Esophagus muscularis mucosa (tissue), 4 donors: Measurements from ENCODE around the gene NINJ2. TPM values are rescaled to one million over a fixed set of nuclear protein-coding genes. Genes with fewer than 3 reads are reported as not detected.

Experiments used
- DNase-seq: peaks from one replicate; pipeline ENCODE4 v3.0.0-alpha.2; 2017; ENCODE audit errors: extremely low spot score
- H3K27ac ChIP-seq, 4 donors: fragments of 200-600 bp; sonication (generic); replicated peaks in 1 of 4; 1 replicate in 3 of 4; 2 replicates in 1 of 4; pipeline ENCODE4 v1.5.1; 2016 to 2019; ENCODE audit warnings: mild to moderate bottlenecking in 1 of 4
- H3K27me3 ChIP-seq, 4 donors: fragments of 200-600 bp; sonication (generic); one replicate each; pipeline versions ENCODE4 v1.5.1 to v1.6.0; 2016 to 2019
- H3K36me3 ChIP-seq, 4 donors: fragments of 200-600 bp; sonication (generic); one replicate each; pipeline ENCODE4 v1.5.1; 2016 to 2019
- H3K4me1 ChIP-seq, 4 donors: fragments of 200-600 bp; sonication (generic); one replicate each; pipeline ENCODE4 v1.5.1; 2016 to 2019
- H3K4me3 ChIP-seq, 4 donors: fragments of 200-600 bp; sonication (generic); 1 replicate in 2 of 4; 2 replicates in 2 of 4; pipeline ENCODE4 v1.5.1; 2016 to 2019; ENCODE audit warnings: mild to moderate bottlenecking in 4 of 4, moderate library complexity in 1 of 4
- H3K9me3 ChIP-seq, 4 donors: fragments of 200-600 bp; sonication (generic); 1 replicate in 3 of 4; 2 replicates in 1 of 4; pipeline ENCODE4 v1.5.1; 2016 to 2019
- CTCF ChIP-seq, 3 experiments: fragments of 200-600 bp in 2 of 3; fragments of 450-650 bp in 1 of 3; sonication (generic) in 2 of 3; IDR thresholded peaks; one replicate each; pipeline ENCODE4 v1.5.1; 2017 to 2019; ENCODE audit warnings: antibody characterized with exemption in 3 of 3, mild to moderate bottlenecking in 2 of 3, moderate library complexity in 1 of 3
- EP300 ChIP-seq: sonication (generic); formaldehyde crosslinking; IDR thresholded peaks from one replicate; pipeline ENCODE4 v1.6.1; 2017; ENCODE audit warnings: antibody characterized with exemption
- POLR2A ChIP-seq: fragments of 450-650 bp; IDR thresholded peaks from one replicate; pipeline ENCODE4 v1.6.1; 2017; ENCODE audit warnings: antibody characterized with exemption, moderate library complexity, mild to moderate bottlenecking, low read depth
- POLR2AphosphoS5 ChIP-seq, 2 donors: sonication (generic); formaldehyde crosslinking; IDR thresholded peaks; one replicate each; pipeline ENCODE4 v1.6.1; 2017; ENCODE audit warnings: antibody characterized with exemption in 2 of 2
- WGBS: methylation state at CpG from one replicate; pipeline ENCODE4 v1.1.5; 2018; 5-methylcytosine and 5-hydroxymethylcytosine counted together
- intact Hi-C: fragments of 100-400 bp; cut with DNase I; formaldehyde crosslinking; loops from one replicate; pipeline ENCODE4 v1.15.1; 2023
- total RNA-seq, 4 donors: library from RNA; depleted of rRNA; stranded (reverse); fragments of >200 nt; gene quantifications; one replicate each; pipeline versions ENCODE4 v1.1.0 to v1.2.1, GENCODE V29; 2016

NINJ2 gene
- total RNA-seq, 4 donors from 2014 or later: 2.9 to 11.1 (median 7.1) TPM

GRCh38 chr12:673849-674248 lies 10.6 kb upstream of the NINJ2 start:
- DNase-seq: no peak
- Histone ChIP-seq H3K36me3 (no peaks in the 10 kb centered on the region), H3K4me3 (no peak overlapping the region), H3K4me1 (peaks cover 0 to 3% (median 0%) of the 10 kb centered on the region in 4 donors), H3K27me3 (no peaks in the 10 kb centered on the region), H3K27ac (no peak overlapping the region), H3K9me3 (no peaks in the 10 kb centered on the region)
- 77% methylated on average over 3 of the region's 3 CpGs for WGBS
- intact Hi-C loops: no loop called here
- no peak for TF ChIP-seq POLR2AphosphoS5 (IDR thresholded peaks at IDR 0.05)
- no peak for TF ChIP-seq CTCF (IDR thresholded peaks at IDR 0.05)
- no peak for TF ChIP-seq POLR2A
- no peak for TF ChIP-seq EP300

DNA sequence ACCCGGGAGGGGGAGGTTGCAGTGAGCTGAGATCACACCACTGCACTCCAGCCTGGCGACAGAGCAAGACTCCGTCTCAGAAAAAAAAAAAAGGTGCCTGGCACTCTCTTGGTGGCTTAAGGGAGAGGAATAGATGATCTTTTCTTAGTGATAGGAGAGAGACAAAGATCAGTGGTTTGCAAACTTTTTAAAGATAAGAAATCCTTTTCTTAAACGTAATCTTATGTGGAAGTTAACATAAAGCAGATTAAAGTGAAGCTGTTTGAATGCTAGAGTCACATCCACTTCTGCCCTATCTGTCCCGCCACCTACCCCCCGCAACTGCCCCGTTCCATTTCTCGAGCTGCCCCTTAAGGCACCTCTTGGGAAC lies 6.3 kb upstream of the NINJ2 start:
- H3K27ac ChIP-seq: no peak overlapping the region
- H3K36me3 ChIP-seq: no peaks in the 10 kb centered on the region
- H3K9me3 ChIP-seq: no peaks in the 10 kb centered on the region
- intact Hi-C loops: no loop called here
- H3K27me3 ChIP-seq: no peaks in the 10 kb centered on the region
- no peak for TF ChIP-seq EP300
- DNase-seq: no peak
- WGBS: 92% methylated on average over 8 of the region's 8 CpGs
- H3K4me3 ChIP-seq: no peak overlapping the region
- peaks cover 0 to 4% (median 0%) of the 10 kb centered on the region in 4 donors for H3K4me1 ChIP-seq

GRCh38 chr12:668090-668481 lies 4.8 kb upstream of the NINJ2 start:
- Histone ChIP-seq H3K27me3 (no peaks in the 10 kb centered on the region), H3K4me1 (peaks cover 3 to 13% (median 6%) of the 10 kb centered on the region in 4 donors), H3K36me3 (no peaks in the 10 kb centered on the region), H3K4me3 (no peak overlapping the region), H3K27ac (no peak overlapping the region), H3K9me3 (no peaks in the 10 kb centered on the region)
- DNase-seq: no peak
- TF ChIP-seq POLR2AphosphoS5 (IDR thresholded peaks at IDR 0.05) (no peak), CTCF (IDR thresholded peaks at IDR 0.05) (no peak), EP300 (no peak), POLR2A (no peak)
- intact Hi-C loops: no loop called here
- WGBS: 90% methylated on average over 1 of the region's 1 CpG

- TF ChIP-seq EP300: no peak
- no peak for TF ChIP-seq POLR2AphosphoS5 (IDR thresholded peaks at IDR 0.05)
- no peak for TF ChIP-seq CTCF (IDR thresholded peaks at IDR 0.05)
- TF ChIP-seq POLR2A: no peak
- Histone ChIP-seq H3K27me3 (no peaks in the 10 kb centered on the region), H3K9me3 (no peaks in the 10 kb centered on the region), H3K36me3 (no peaks in the 10 kb centered on the region), H3K4me1 (peaks cover 15 to 26% (median 18%) of the 10 kb centered on the region in 4 donors), H3K27ac (no peak overlapping the region), H3K4me3 (no peak overlapping the region)
- intact Hi-C loops: no loop called here
- WGBS: 77% methylated on average over 7 of the region's 7 CpGs
- DNase-seq: no peak
These were observed 3.6 kb upstream of the NINJ2 start for GRCh38 chr12:666766-667308.

DNA sequence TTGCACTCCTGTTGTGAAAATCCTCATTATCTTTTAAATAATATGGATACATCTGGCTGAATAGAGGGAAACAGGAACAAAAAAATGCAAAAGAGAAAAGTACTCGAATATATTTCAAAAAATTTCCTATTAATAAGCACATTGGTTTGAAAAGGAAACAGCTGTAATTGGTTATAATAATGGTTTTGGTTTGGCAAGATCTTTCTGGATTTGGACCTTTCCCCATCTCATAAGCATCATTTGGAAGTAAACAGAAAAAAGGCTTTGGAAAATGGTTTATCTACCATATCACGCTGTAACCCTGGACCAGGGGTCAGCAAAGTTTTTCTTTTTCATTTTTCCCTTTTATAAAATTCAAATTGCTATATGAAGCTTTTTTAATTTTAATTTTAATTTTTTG lies 2.8 kb upstream of the NINJ2 start:
- Histone ChIP-seq H3K27ac (no peak overlapping the region), H3K36me3 (no peaks in the 10 kb centered on the region), H3K4me3 (no peak overlapping the region), H3K4me1 (peaks cover 16 to 28% (median 19%) of the 10 kb centered on the region in 4 donors), H3K27me3 (no peaks in the 10 kb centered on the region), H3K9me3 (no peaks in the 10 kb centered on the region)
- no peak for DNase-seq
- WGBS: 67% methylated on average over 2 of the region's 2 CpGs
- no peak for TF ChIP-seq POLR2A
- no peak for TF ChIP-seq EP300
- TF ChIP-seq POLR2AphosphoS5 (IDR thresholded peaks at IDR 0.05): no peak
- TF ChIP-seq CTCF (IDR thresholded peaks at IDR 0.05): no peak
- intact Hi-C loops: no loop called here
